Hepatocyte (in vitro differentiated cells): Measurements from ENCODE around the gene CCL4L2. TPM values are rescaled to one million over a fixed set of nuclear protein-coding genes. Genes with fewer than 3 reads are reported as not detected.
A peak's percentile ranks its signal among the peaks of the same experiment; 100 is the strongest.
"Not testable (repeated sequence)": the region's sequence is repeated elsewhere in the genome, so short reads cannot be mapped to it uniquely, and the experiment has no call there.

Experiments used
- DNase-seq: peaks from one replicate; pipeline ENCODE4 v3.0.0-alpha.2; 2016; ENCODE audit warnings: low spot score
- H2AFZ ChIP-seq: fragments of 200-600 bp; sonication (generic); 2 replicates; pipeline ENCODE4 v1.6.0; 2016; ENCODE audit warnings: antibody characterized with exemption, mild to moderate bottlenecking
- H3K27ac ChIP-seq: fragments of 200-600 bp; sonication (generic); 2 replicates; pipeline ENCODE4 v1.5.1; 2016; ENCODE audit warnings: mild to moderate bottlenecking
- H3K27me3 ChIP-seq: fragments of 200-600 bp; sonication (generic); 2 replicates; pipeline ENCODE4 v1.6.1; 2016
- H3K36me3 ChIP-seq: fragments of 200-600 bp; sonication (generic); replicated peaks from 2 replicates; pipeline ENCODE4 v1.5.1; 2016; ENCODE audit warnings: low read depth; ENCODE audit not compliant: insufficient read depth
- H3K4me1 ChIP-seq: fragments of 200-600 bp; sonication (generic); 2 replicates; pipeline ENCODE4 v1.5.1; 2016; ENCODE audit warnings: mild to moderate bottlenecking, moderate library complexity; ENCODE audit not compliant: insufficient read depth
- H3K4me2 ChIP-seq: fragments of 200-600 bp; sonication (generic); 2 replicates; pipeline ENCODE4 v1.6.0; 2016
- H3K4me3 ChIP-seq: fragments of 200-600 bp; sonication (generic); 2 replicates; pipeline ENCODE4 v1.5.1; 2016; ENCODE audit warnings: mild to moderate bottlenecking
- H3K79me2 ChIP-seq: fragments of 200-600 bp; sonication (generic); 2 replicates; pipeline ENCODE4 v1.6.0; 2017; ENCODE audit warnings: mild to moderate bottlenecking
- H3K9me2 ChIP-seq: fragments of 200-600 bp; sonication (generic); replicated peaks from 2 replicates; pipeline ENCODE4 v1.6.0; 2017; ENCODE audit warnings: mild to moderate bottlenecking; ENCODE audit not compliant: insufficient read depth
- H3K9me3 ChIP-seq: fragments of 200-600 bp; sonication (generic); 2 replicates; pipeline ENCODE4 v1.5.1; 2016; ENCODE audit warnings: low read depth, mild to moderate bottlenecking
- H4K20me1 ChIP-seq: fragments of 200-600 bp; sonication (generic); 2 replicates; pipeline ENCODE4 v1.6.0; 2016; ENCODE audit warnings: mild to moderate bottlenecking; ENCODE audit not compliant: insufficient read depth, poor library complexity, severe bottlenecking
- EZH2 ChIP-seq: fragments of 200-600 bp; sonication (generic); IDR thresholded peaks from 2 replicates; pipeline ENCODE4 v1.6.1; 2016; ENCODE audit warnings: antibody characterized with exemption, mild to moderate bottlenecking, borderline replicate concordance
- EZH2phosphoT487 ChIP-seq: fragments of 200-600 bp; sonication (generic); IDR thresholded peaks from one replicate; pipeline ENCODE4 v1.6.1; 2018; ENCODE audit warnings: antibody characterized with exemption, mild to moderate bottlenecking, low read depth, moderate library complexity; ENCODE audit not compliant: unreplicated experiment, severe bottlenecking
- WGBS: methylation state at CpG from one replicate; pipeline ENCODE4 v1.1.6; 2016; ENCODE audit warnings: low lambda C conversion rate; ENCODE audit errors: missing lambda C conversion rate; 5-methylcytosine and 5-hydroxymethylcytosine counted together
- polyA plus RNA-seq: library from polyadenylated mRNA; unstranded; fragments of >200 nt; fragmentation: Nextera tagmentation; extraction: Ambion mirVana; gene quantifications from 2 replicates; pipeline ENCODE4 v1.2.1, GENCODE V29; 2016
- total RNA-seq: library from RNA; depleted of rRNA; stranded (reverse); fragments of >200 nt; gene quantifications from 2 replicates; pipeline ENCODE4 v1.2.3, GENCODE V29; 2014
- TF ChIP-seq, protein P1 (sequence below): fragments of 200-600 bp; sonication (generic); IDR thresholded peaks from 2 replicates; pipeline ENCODE4 v1.5.1; 2016; ENCODE audit warnings: antibody characterized with exemption, mild to moderate bottlenecking; ENCODE audit not compliant: poor library complexity

Gene CCL4L2
- 12.2 and 12.8 TPM in 2 replicates for total RNA-seq
- 20.8 and 78.8 TPM in 2 replicates for polyA plus RNA-seq

- not testable (repeated sequence) for H3K36me3 ChIP-seq, H3K4me3 ChIP-seq, H3K9me3 ChIP-seq, H3K4me2 ChIP-seq, H3K9me2 ChIP-seq, H2AFZ ChIP-seq, H3K79me2 ChIP-seq, H3K27ac ChIP-seq, DNase-seq, H4K20me1 ChIP-seq, H3K4me1 ChIP-seq
- 90% methylated on average over 7 of the region's 7 CpGs for WGBS
- peaks cover 15% of the 10 kb centered on the region for H3K27me3 ChIP-seq
Observed at GRCh38 chr17:36210439-36211211, at the start of gene CCL4L2. TSS of gene CCL4L2 (plus strand) at chr17:36211063.

GRCh38 chr17:36168836-36169235 lies 42.0 kb upstream of the CCL4L2 start:
- not testable (repeated sequence) for H4K20me1 ChIP-seq, H3K9me3 ChIP-seq, H2AFZ ChIP-seq, H3K27me3 ChIP-seq, H3K79me2 ChIP-seq, H3K4me2 ChIP-seq, H3K27ac ChIP-seq, H3K9me2 ChIP-seq, H3K36me3 ChIP-seq, H3K4me3 ChIP-seq, H3K4me1 ChIP-seq, DNase-seq
- WGBS, result 75% methylated on average over 5 of the region's 8 CpGs

DNA sequence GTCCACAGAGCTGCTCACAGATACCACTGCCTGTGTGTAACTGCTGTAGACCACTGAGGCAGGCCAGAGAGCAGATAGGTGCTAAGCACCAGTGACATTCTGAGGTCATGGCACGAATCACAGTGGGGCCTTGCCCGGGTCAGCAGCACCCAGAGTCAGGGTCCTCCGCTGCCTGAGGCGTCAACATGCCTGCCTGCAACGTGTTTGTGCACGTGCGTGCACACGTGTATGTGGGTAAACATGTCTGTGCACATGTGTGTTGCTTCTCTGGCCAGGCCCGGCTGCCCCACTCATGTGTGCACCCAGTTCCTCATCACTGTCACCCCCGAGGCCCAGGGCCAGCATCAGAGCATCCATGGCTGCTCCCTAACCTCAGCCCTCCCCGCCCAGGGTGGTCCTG lies 34.3 kb upstream of the CCL4L2 start, which contains the start of gene TBC1D3B:
Gene TBC1D3B (minus strand): TSS at position 101 of the 400 bp plus-strand sequence. CDS start 1,586 bp downstream, outside the sequence.
- not testable (repeated sequence) for H3K4me2 ChIP-seq, H3K9me2 ChIP-seq, DNase-seq, H3K27me3 ChIP-seq, H3K27ac ChIP-seq, H4K20me1 ChIP-seq, H3K9me3 ChIP-seq, H3K79me2 ChIP-seq, H3K4me1 ChIP-seq, H3K36me3 ChIP-seq, H3K4me3 ChIP-seq, H2AFZ ChIP-seq
- 94% methylated on average over 1 of the region's 11 CpGs for WGBS

GRCh38 chr17:36181446-36182175 lies 29.3 kb upstream of the CCL4L2 start:
- H3K4me2 ChIP-seq, H3K79me2 ChIP-seq, H3K9me2 ChIP-seq, H4K20me1 ChIP-seq, DNase-seq, H3K36me3 ChIP-seq, H3K9me3 ChIP-seq, H3K27ac ChIP-seq, H3K4me3 ChIP-seq, H2AFZ ChIP-seq: not testable (repeated sequence)
- 92% methylated on average over 6 of the region's 6 CpGs for whole genome bisulfite sequencing
- Histone ChIP-seq H3K4me1 (peaks cover 17% of the 10 kb centered on the region), H3K27me3 (peaks cover 34% of the 10 kb centered on the region)

GRCh38 chr17:36182176-36183000 lies 28.5 kb upstream of the CCL4L2 start:
- peaks cover 17% of the 10 kb centered on the region for H3K4me1 ChIP-seq
- H3K4me2 ChIP-seq, result peak overlapping the region; percentile 98
- 33% methylated on average over 48 of the region's 48 CpGs for WGBS
- TF ChIP-seq, protein P1, sequence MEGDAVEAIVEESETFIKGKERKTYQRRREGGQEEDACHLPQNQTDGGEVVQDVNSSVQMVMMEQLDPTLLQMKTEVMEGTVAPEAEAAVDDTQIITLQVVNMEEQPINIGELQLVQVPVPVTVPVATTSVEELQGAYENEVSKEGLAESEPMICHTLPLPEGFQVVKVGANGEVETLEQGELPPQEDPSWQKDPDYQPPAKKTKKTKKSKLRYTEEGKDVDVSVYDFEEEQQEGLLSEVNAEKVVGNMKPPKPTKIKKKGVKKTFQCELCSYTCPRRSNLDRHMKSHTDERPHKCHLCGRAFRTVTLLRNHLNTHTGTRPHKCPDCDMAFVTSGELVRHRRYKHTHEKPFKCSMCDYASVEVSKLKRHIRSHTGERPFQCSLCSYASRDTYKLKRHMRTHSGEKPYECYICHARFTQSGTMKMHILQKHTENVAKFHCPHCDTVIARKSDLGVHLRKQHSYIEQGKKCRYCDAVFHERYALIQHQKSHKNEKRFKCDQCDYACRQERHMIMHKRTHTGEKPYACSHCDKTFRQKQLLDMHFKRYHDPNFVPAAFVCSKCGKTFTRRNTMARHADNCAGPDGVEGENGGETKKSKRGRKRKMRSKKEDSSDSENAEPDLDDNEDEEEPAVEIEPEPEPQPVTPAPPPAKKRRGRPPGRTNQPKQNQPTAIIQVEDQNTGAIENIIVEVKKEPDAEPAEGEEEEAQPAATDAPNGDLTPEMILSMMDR, result no peak
- TF ChIP-seq EZH2phosphoT487 (no peak), EZH2 (peak; percentile 46)
- H2AFZ ChIP-seq, result peak overlapping the region; percentile 92
- peaks cover 34% of the 10 kb centered on the region for H3K27me3 ChIP-seq
- H3K27ac ChIP-seq, result no peak overlapping the region
- no peaks in the 10 kb centered on the region for H3K36me3 ChIP-seq
- H3K9me2 ChIP-seq, result no peaks in the 10 kb centered on the region
- no peaks in the 10 kb centered on the region for H4K20me1 ChIP-seq
- peak; percentile 64 for DNase-seq
- no peaks in the 10 kb centered on the region for H3K79me2 ChIP-seq
- peak overlapping the region; percentile 76 for H3K4me3 ChIP-seq
- no peaks in the 10 kb centered on the region for H3K9me3 ChIP-seq
